ENCODE results near the gene RPS24. TPM values are rescaled to one million over a fixed set of nuclear protein-coding genes. Genes with fewer than 3 reads are reported as not detected.

The RPS24 gene
- total RNA-seq, 1 experiment from 2014 or later: 2,229 TPM

Other genes with a start within 250 kb of the RPS24 start
- 9.0 and 10.3 TPM in 2 replicates for gene DLG5, start 107.1 kb upstream of the RPS24 start, total RNA-seq (2014; rRNA removed; shearing (Covaris generic))
- gene POLR3A, start 4.3 kb upstream of the RPS24 start, total RNA-seq (2014; rRNA removed; shearing (Covaris generic)): 7.0 and 8.2 TPM in 2 replicates

All from RPMI7951 (cell line).